DMS79 (cell line): Measurements from ENCODE around the gene LRRTM4.
"Not testable (repeated sequence)": the region's sequence is repeated elsewhere in the genome, so short reads cannot be mapped to it uniquely, and the experiment has no call there.

Experiments
- DNase-seq: peaks from one replicate; lab custom pipeline; 2025; lab: John Stamatoyannopoulos, UW

Gene LRRTM4

GRCh38 chr2:76745605-76746004 is 776.6 kb downstream of the LRRTM4 start:
- no peak for DNase-seq

GRCh38 chr2:76737607-76738006 is 784.6 kb downstream of the LRRTM4 start:
- no peak for DNase-seq

- DNase-seq = no peak
Observed at GRCh38 chr2:76733736-76734135, 788.4 kb downstream of the LRRTM4 start.

- no peak for DNase-seq
Observed at GRCh38 chr2:76731157-76731556, 791.0 kb downstream of the LRRTM4 start.

- DNase-seq = no peak
Observed at GRCh38 chr2:76730021-76730420, 792.2 kb downstream of the LRRTM4 start.

- DNase-seq = no peak
Observed at GRCh38 chr2:76721226-76721625, 801.0 kb downstream of the LRRTM4 start.

- DNase-seq = no peak
Observed at GRCh38 chr2:76713312-76713711, 808.9 kb downstream of the LRRTM4 start.

- DNase-seq = peak; percentile 28
Observed at GRCh38 chr2:76711490-76711889, 810.7 kb downstream of the LRRTM4 start.

- no peak for DNase-seq
Observed at GRCh38 chr2:76700894-76701293, 821.3 kb downstream of the LRRTM4 start.

GRCh38 chr2:76697998-76698713 is 824.0 kb downstream of the LRRTM4 start:
- DNase-seq = not testable (repeated sequence)
